K562 (cell line): Measurements from ENCODE around the gene ALOX12B. TPM values are rescaled to one million over a fixed set of nuclear protein-coding genes. Genes with fewer than 3 reads are reported as not detected.

ENCODE experiments used
- CC2D1A ChIP-seq: fragments of 450-650 bp; IDR thresholded peaks from 2 replicates; pipeline ENCODE4 v1.6.1; 2017; ENCODE audit warnings: mild to moderate bottlenecking
- CLOCK ChIP-seq: fragments of 250-450 bp; sonication (Bioruptor Pico); IDR thresholded peaks from 2 replicates; pipeline ENCODE4 v1.4.0; 2020; ENCODE audit warnings: mild to moderate bottlenecking, moderate library complexity, borderline replicate concordance
- GATAD2B ChIP-seq: fragments of 450-650 bp; IDR thresholded peaks from 2 replicates; pipeline ENCODE4 v1.6.1; 2017; ENCODE audit warnings: mild to moderate bottlenecking, borderline replicate concordance
- HINFP ChIP-seq: fragments of 450-650 bp; conservative IDR thresholded peaks from 2 replicates; pipeline ENCODE4 v1.6.1; 2016; ENCODE audit warnings: missing genetic modification characterization, low read depth, mild to moderate bottlenecking, control low read depth, missing compliant biosample characterization
- KDM5B ChIP-seq: fragments of 200-600 bp; sonication (generic); IDR thresholded peaks from 2 replicates; pipeline ENCODE4 v1.6.1; 2012; ENCODE audit warnings: low read depth, mild to moderate bottlenecking, moderate library complexity, low read length, control low read depth, inconsistent platforms; ENCODE audit not compliant: insufficient replicate concordance
- LCOR ChIP-seq: sonication (generic); formaldehyde crosslinking; IDR thresholded peaks from 2 replicates; pipeline ENCODE4 v1.8.0; 2022; ENCODE audit warnings: mild to moderate bottlenecking, missing genetic modification reagents
- NCOA2 ChIP-seq, 2 experiments: fragments of 450-650 bp; IDR thresholded peaks; 2 replicates each; pipeline ENCODE4 v1.6.1; 2018; ENCODE audit warnings: mild to moderate bottlenecking in 2 of 2, moderate library complexity in 1 of 2; ENCODE audit not compliant: partially characterized antibody in 2 of 2
- NRF1 ChIP-seq, 2 experiments: fragments of 450-650 bp; IDR thresholded peaks in 1 of 2; conservative IDR thresholded peaks in 1 of 2; 2 replicates each; pipeline ENCODE4 v1.6.1; 2014; ENCODE audit warnings: mild to moderate bottlenecking in 2 of 2
- POLR2G ChIP-seq: fragments of 200-400 bp; formaldehyde crosslinking; IDR thresholded peaks from 2 replicates; pipeline ENCODE4 v1.6.1; 2017; ENCODE audit warnings: low read depth, mild to moderate bottlenecking, antibody characterized with exemption, low read length, moderate library complexity
- RBFOX2 ChIP-seq: fragments of 200-400 bp; formaldehyde crosslinking; IDR thresholded peaks from 2 replicates; pipeline ENCODE4 v1.6.1; 2017; ENCODE audit warnings: low read depth, mild to moderate bottlenecking, low read length, moderate library complexity
- RNF219 ChIP-seq: fragments of 250-450 bp; sonication (Bioruptor Pico); IDR thresholded peaks from 2 replicates; pipeline ENCODE4 v1.5.0; 2022; ENCODE audit warnings: mild to moderate bottlenecking
- TFE3 ChIP-seq: fragments of 450-650 bp; formaldehyde crosslinking; IDR thresholded peaks from 2 replicates; pipeline ENCODE4 v1.4.0; 2020; ENCODE audit warnings: mild to moderate bottlenecking, mixed read lengths
- ZFP30 ChIP-seq: fragments of 250-450 bp; sonication (Bioruptor Pico); IDR thresholded peaks from 2 replicates; pipeline ENCODE4 v1.8.0; 2022; ENCODE audit warnings: moderate library complexity, mild to moderate bottlenecking, inconsistent platforms, borderline replicate concordance
- ZNF639 ChIP-seq, 2 experiments: fragments of 200-800 bp in 1 of 2; sonication (Bioruptor generic) in 1 of 2; sonication (generic) in 1 of 2; formaldehyde crosslinking in 1 of 2; IDR thresholded peaks in 1 of 2; conservative IDR thresholded peaks in 1 of 2; 2 replicates each; pipeline versions ENCODE4 v1.5.0 to v1.6.1; 2016 to 2020; ENCODE audit warnings: missing compliant biosample characterization in 1 of 2, missing genetic modification characterization in 1 of 2, missing genetic modification reagents in 1 of 2
- polyA plus RNA-seq, 8 experiments: library from polyadenylated mRNA; depleted of rRNA in 4 of 8; stranded (reverse) in 5 of 8; unstranded in 3 of 8; fragments of >200 nt; fragmentation: Nextera tagmentation in 2 of 8; fragmentation: Illumina TruSeq in 1 of 8; extraction: Ambion mirVana in 2 of 8; extraction: Trizol in 1 of 8; gene quantifications; 2 replicates each; pipeline versions ENCODE4 v1.2.1 to v1.2.3, GENCODE V29; 2011 to 2014; ENCODE audit warnings: inconsistent platforms in 1 of 8, missing spikeins in 1 of 8
- total RNA-seq, 7 experiments: library from RNA; depleted of rRNA in 6 of 7; stranded (reverse); fragments of >200 nt in 6 of 7; fragmentation: Illumina TruSeq in 2 of 7; extraction: Trizol in 2 of 7; gene quantifications; 2 replicates each; pipeline versions ENCODE4 v1.2.1 to v1.2.3, GENCODE V29; 2011 to 2021; ENCODE audit warnings: low replicate concordance in 1 of 7

The ALOX12B gene
- total and polyA plus RNA-seq, 9 of the 15 experiments (the other 6 are each of a cell fraction or from before 2014, with no cell fraction given) = not detected

- TF ChIP-seq CLOCK = no peak
- TF ChIP-seq KDM5B = peak; percentile 41
- TF ChIP-seq ZFP30 (CRISPR knock-in tag) = no peak
- TF ChIP-seq TFE3 (CRISPR knock-in tag) = no peak
- TF ChIP-seq GATAD2B = no peak
- peak; percentile 99 for TF ChIP-seq CC2D1A
- peak; percentile 57 for TF ChIP-seq POLR2G
- no peak for TF ChIP-seq NCOA2 (IDR thresholded peaks at IDR 0.05; ENCODE audit: partially characterized antibody in 2 of 2)
- peak; percentile 96 for TF ChIP-seq HINFP (tag)
- TF ChIP-seq LCOR (CRISPR knock-in tag) = no peak
- no peak for TF ChIP-seq RNF219 (CRISPR knock-in tag)
- TF ChIP-seq RBFOX2 = peak; percentile 43; the same call in 1 of the 2 replicates
- 0 out of 4 replicates have a peak, but pooled peaks of 1 of the 2 experiments have one; percentile 35 for TF ChIP-seq ZNF639 (CRISPR knock-in tag; conservative IDR thresholded peaks at IDR 0.05 in 1 of 2, IDR thresholded peaks at IDR 0.05 in 1 of 2)
- TF ChIP-seq NRF1 (conservative IDR thresholded peaks at IDR 0.05 in 1 of 2, IDR thresholded peaks at IDR 0.05 in 1 of 2) = peak; percentile 67 to 73
These were observed 39.1 kb upstream of the ALOX12B start (continued) for GRCh38 chr17:8126491-8127066.
